Lower leg skin (tissue), 4 donors: ENCODE measurements around the gene WWOX. TPM values are rescaled to one million over a fixed set of nuclear protein-coding genes. Genes with fewer than 3 reads are reported as not detected.

Experiments
- DNase-seq, 2 donors: peaks; one replicate each; pipeline ENCODE4 v3.0.0-alpha.2; 2019; ENCODE audit warnings: low spot score in 2 of 2
- H3K4me3 ChIP-seq: fragments of 200-600 bp; sonication (generic); 2 replicates; pipeline ENCODE4 v1.5.1; 2017; ENCODE audit warnings: mild to moderate bottlenecking, low read depth; ENCODE audit not compliant: poor library complexity, severe bottlenecking
- POLR2A ChIP-seq, 2 donors: fragments of 450-650 bp; IDR thresholded peaks; one replicate each; pipeline ENCODE4 v1.6.1; 2016 to 2017; ENCODE audit warnings: antibody characterized with exemption in 2 of 2, mild to moderate bottlenecking in 1 of 2, moderate library complexity in 1 of 2
- WGBS, 2 donors: methylation state at CpG; one replicate each; pipeline ENCODE4 v1.1.5; 2018; 5-methylcytosine and 5-hydroxymethylcytosine counted together
- intact Hi-C: fragments of 100-400 bp; cut with DNase I; formaldehyde crosslinking; loops from one replicate; pipeline ENCODE4 v1.15.0; 2023; ENCODE audit warnings: low total_unique reads
- total RNA-seq, 4 donors: library from RNA; depleted of rRNA; stranded (reverse); fragments of >200 nt; gene quantifications; one replicate each; pipeline ENCODE4 v1.1.0, GENCODE V29; 2016
- TF ChIP-seq, protein P1 (sequence below), 3 donors: fragments of 450-650 bp; IDR thresholded peaks; one replicate each; pipeline ENCODE4 v1.5.1; 2016; ENCODE audit warnings: antibody characterized with exemption in 3 of 3, mild to moderate bottlenecking in 3 of 3, moderate library complexity in 2 of 3

The WWOX gene
- total RNA-seq, 4 donors from 2014 or later, result 21.0 to 82.7 (median 36.1) TPM

DNA sequence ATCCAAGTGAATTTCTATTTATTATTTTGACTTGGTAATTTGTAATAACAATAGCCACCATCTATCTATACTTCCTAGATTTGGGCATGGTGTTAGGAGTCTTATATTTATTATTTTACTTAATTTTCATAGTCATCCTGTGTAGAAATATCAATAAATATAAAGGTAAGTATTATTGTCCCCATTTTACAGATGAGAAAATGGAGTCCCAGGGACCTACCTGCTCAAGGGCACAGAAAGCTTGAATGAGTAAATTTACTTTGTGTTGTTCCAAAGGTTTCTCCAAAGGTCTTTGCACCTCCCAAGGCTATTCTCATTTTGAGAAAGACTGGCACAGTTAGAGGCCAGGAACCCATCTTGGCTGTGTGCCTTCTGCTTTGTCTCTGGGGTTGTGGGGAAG, 738.3 kb downstream of the WWOX start:
- no peak for DNase-seq
- TF ChIP-seq, protein P1, sequence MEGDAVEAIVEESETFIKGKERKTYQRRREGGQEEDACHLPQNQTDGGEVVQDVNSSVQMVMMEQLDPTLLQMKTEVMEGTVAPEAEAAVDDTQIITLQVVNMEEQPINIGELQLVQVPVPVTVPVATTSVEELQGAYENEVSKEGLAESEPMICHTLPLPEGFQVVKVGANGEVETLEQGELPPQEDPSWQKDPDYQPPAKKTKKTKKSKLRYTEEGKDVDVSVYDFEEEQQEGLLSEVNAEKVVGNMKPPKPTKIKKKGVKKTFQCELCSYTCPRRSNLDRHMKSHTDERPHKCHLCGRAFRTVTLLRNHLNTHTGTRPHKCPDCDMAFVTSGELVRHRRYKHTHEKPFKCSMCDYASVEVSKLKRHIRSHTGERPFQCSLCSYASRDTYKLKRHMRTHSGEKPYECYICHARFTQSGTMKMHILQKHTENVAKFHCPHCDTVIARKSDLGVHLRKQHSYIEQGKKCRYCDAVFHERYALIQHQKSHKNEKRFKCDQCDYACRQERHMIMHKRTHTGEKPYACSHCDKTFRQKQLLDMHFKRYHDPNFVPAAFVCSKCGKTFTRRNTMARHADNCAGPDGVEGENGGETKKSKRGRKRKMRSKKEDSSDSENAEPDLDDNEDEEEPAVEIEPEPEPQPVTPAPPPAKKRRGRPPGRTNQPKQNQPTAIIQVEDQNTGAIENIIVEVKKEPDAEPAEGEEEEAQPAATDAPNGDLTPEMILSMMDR (IDR thresholded peaks at IDR 0.05), result no peak
- TF ChIP-seq POLR2A (IDR thresholded peaks at IDR 0.05), result no peak
- H3K4me3 ChIP-seq, result no peak overlapping the region
- intact Hi-C loops, result no loop called here

DNA sequence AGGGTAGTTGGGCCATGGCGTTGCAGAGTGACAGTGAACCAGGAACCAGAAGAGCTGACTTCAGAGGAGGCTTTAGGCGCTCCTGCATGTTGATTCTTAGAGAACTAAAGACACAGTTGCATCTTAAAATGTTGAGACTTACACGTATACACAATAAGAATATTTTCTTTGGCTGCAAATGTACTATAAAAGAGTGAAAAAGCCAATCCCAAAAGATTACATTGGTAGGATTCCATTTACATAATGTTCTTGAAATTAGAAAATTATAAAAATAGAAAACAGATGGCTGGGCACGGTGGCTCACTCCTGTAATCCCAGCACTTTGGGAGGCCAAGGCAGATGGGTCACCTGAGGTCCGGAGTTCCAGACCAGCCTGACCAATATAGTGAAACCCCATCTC, 738.8 kb downstream of the WWOX start:
- intact Hi-C loops, result no loop called here
- DNase-seq, result no peak
- TF ChIP-seq POLR2A (IDR thresholded peaks at IDR 0.05), result no peak
- TF ChIP-seq, protein P1 (IDR thresholded peaks at IDR 0.05), result no peak
- H3K4me3 ChIP-seq, result no peak overlapping the region
- 60 to 62% methylated on average over 5 of the region's 5 CpGs for WGBS, 2 donors

DNA sequence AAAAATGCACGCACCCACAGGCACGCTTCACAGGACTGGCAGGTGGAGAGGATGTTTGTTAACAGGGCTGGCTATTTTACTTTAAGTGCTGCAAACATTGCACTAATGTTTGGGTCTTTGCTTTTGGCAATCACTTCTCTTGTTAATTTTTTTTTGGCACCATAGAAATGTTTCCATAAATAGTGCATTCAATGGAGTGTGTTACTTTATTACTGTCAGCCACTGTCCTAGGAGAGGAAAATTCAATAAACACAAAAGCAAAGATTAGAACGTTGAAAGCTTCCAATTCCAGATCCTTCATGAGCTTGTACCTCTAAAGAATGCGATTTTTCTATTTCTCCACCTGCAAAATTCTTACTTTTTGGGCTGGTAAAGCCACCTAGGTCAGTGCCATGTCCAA, 743.5 kb downstream of the WWOX start:
- TF ChIP-seq, protein P1 (IDR thresholded peaks at IDR 0.05), result no peak
- no peak for TF ChIP-seq POLR2A (IDR thresholded peaks at IDR 0.05)
- no peak overlapping the region for H3K4me3 ChIP-seq
- 59 to 72% methylated on average over 4 of the region's 4 CpGs for WGBS, 2 donors
- no peak for DNase-seq
- intact Hi-C loops, result no loop called here

DNA sequence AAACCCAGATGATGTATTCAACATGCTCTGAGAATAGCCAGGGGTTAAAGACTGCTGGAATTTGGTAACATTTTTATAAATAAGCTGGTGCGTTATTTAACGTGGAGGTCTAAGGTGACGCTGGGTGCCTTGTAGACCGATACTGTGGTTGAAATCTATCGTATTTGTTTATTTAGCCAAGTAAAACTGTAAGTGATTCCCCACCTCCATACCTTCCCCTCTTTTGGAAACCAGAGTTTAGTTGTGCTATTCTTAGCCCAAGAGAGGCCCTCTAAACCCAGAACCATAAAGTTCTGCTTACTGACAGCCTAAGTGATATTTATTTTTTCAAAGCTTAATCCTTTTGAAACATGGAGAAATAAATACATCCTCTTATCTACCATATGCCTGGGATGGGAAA, 744.5 kb downstream of the WWOX start:
- intact Hi-C loops, result no loop called here
- H3K4me3 ChIP-seq, result no peak overlapping the region
- TF ChIP-seq, protein P1 (IDR thresholded peaks at IDR 0.05), result no peak
- TF ChIP-seq POLR2A (IDR thresholded peaks at IDR 0.05), result no peak
- 82 to 90% methylated on average over 5 of the region's 5 CpGs for WGBS, 2 donors
- no peak for DNase-seq

DNA sequence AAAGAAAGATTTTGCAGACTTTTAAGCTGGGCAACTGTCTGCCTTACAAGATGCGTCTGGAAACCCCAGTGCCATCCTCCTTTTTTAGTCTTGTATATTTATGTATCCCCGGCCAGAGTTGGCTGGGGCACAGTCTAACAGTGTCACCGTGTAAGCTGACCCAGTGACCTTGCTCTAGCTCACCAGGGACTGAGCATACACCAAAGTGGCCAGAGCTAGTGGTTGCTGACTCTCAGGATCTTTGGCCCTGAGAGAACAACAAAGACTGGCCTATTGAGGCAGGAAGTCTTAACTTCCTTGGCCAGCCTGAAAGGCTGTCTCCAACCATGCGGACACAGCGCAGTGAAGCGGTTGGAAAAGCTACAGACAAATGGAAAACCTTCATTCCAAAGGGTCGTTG, 745.2 kb downstream of the WWOX start:
- TF ChIP-seq, protein P1 (IDR thresholded peaks at IDR 0.05), result no peak
- no peak for TF ChIP-seq POLR2A (IDR thresholded peaks at IDR 0.05)
- no peak overlapping the region for H3K4me3 ChIP-seq
- no peak for DNase-seq
- WGBS, 2 donors, result 71 to 82% methylated on average over 7 of the region's 7 CpGs
- intact Hi-C loops, result no loop called here

DNA sequence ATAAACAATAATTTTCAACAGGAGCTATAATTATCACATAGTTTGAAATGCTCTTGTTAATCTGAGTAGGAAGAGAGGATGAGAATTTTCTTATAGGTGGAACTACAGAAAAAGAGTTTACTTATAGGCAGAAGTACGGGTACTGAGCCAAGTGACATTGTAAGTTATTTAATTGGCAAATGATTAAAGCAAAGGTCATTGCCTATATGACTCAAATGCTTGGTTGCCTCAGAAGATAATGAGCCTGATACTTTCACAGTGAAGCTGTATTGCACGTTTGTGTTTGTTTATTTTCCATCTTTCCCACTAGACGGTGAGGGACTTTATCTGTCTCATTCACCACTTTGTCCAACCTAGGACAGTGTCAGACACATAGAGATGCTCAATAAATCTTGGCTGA, 751.8 kb downstream of the WWOX start:
- H3K4me3 ChIP-seq, result no peak overlapping the region
- intact Hi-C loops, result loop anchor here (1.0 kb wide), 1 partner anchor 17 kb away; no protein-coding TSS in a partner anchor
- no peak for TF ChIP-seq POLR2A (IDR thresholded peaks at IDR 0.05)
- TF ChIP-seq, protein P1 (IDR thresholded peaks at IDR 0.05), result no peak
- no peak for DNase-seq
- WGBS, 2 donors, result 30 to 37% methylated on average over 3 of the region's 3 CpGs
